OCI-LY7 (cell line): Measurements from ENCODE around the gene VWF.

Source experiments
- CTCF ChIP-seq: fragments of 200-600 bp; sonication (generic); conservative IDR thresholded peaks from 2 replicates; pipeline ENCODE4 v1.5.1; 2014; ENCODE audit warnings: mild to moderate bottlenecking, antibody characterized with exemption, low read length, moderate library complexity, mixed read lengths
- EZH2phosphoT487 ChIP-seq: fragments of 200-600 bp; sonication (generic); IDR thresholded peaks from 2 replicates; pipeline ENCODE4 v1.6.1; 2018; ENCODE audit warnings: low read depth, borderline replicate concordance, mild to moderate bottlenecking, mixed run types, antibody characterized with exemption, low read length, moderate library complexity, mixed read lengths

GRCh38 chr12:5921027-5921909 is 203.2 kb downstream of the VWF start:
- TF ChIP-seq CTCF (no peak), EZH2phosphoT487 (no peak)
